GM19240 (cell line): ENCODE results near the gene STK10.
A peak's percentile ranks its signal among the peaks of the same experiment; 100 is the strongest.

ENCODE experiments used
- DNase-seq: peaks from one replicate; pipeline ENCODE4 v3.0.0; 2011; ENCODE audit warnings: low spot score; ENCODE audit not compliant: insufficient read length

The STK10 gene

DNA sequence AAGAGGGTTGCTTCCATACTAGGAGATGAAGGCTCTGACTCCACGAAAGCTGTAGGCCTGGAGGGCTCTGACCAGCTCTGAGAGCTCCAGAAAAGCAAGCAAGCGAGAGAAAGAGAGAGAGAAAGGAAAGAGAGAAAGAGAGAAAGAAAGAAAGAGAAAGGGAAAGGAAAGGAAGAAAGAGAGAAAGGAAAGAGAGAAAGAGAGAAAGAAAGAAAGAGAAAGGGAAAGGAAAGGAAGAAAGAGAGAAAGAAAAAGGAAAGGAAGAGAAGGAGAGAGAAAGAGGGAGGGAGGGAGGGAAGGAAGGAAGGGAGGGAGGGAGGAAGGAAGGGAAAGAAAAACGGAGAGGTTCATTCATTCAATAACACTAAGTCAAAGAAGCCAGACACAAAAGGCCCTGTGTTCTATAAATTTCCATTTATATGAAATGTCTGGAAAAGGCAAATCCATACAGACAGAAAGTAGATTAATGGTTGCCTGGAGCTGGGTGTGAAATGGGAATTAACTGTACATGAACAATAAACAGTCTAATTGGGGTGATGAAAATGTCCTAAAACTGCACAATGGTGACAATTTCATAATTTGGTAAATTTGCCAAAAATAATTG, 1.8 kb upstream of the STK10 start:
- DNase-seq = no peak

- DNase-seq = no peak
Observed at GRCh38 chr5:172188893-172189692, 1.1 kb upstream of the STK10 start.

DNA sequence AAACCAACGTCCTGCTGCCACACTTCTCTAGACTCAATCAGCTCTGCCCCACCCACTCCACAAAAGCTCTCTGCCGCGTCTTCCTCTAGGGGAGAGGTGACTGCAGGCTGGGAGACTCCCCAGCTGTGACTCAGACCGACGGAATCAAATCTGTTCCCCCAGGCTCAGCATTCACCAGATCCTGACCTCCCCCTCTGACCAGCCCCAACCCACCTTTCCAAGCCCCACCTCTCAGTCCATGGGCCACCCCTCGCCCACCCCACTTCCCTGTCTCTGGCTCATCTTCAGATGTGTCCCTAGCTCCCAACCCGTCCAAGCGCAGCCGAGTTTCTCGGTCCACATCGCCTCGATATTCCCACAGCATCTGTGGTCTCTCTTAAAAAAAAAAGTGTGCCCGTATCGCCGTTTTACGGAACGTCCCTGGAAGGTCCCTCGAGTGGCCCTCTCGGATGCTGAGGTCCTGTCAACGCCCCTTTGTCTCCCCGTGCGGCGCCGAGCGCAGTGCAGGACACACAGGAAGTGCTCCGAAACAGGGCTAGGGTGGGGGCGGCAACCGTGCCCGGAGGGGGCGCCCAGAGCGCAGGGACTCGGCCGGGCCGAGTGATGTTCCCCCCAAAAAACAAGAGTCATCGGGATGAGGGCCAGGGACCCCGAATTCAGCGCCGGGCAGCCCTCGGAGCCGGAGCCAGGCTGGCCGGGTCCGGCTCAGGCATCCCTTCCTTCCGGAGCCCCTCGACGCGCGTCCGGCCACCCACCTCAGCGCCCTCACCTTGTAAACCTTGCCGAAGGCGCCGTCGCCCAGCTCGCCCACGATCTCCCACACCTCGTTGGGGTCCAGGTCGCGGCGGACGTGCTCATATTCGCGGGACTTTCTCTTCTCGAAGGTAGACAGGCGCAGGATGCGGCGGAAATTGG, 649 bp downstream of the STK10 start:
- no peak for DNase-seq

DNA sequence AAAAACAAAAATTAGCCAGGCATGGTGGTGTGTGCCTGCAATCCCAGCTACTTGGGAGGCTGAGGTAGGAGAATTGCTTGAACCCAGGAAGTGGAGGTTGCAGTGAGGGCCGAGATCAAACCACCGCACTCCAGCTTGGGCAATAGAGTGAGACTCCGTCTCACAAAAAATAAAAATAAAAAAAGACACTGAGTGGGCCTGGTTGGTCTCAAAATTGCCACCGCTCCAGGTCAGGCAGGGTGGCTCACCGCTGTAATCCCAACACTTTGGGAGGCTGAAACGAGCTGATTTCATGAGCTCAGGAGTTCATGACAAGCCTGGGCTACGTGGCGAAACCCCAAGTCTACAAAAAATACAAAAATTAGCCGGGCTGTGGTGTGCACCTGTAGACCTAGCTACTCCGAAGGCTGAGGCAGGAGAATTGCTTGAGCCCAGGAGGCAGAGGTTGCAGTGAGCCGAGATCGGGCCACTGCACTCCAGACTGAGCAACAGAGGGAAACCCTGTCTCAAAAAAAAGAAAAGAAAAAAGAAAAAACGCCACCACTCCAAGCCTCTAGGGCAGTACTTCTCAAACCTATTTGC, 1.8 kb downstream of the STK10 start:
- no peak for DNase-seq

GRCh38 chr5:172185096-172185461, 2.9 kb downstream of the STK10 start:
- DNase-seq = no peak

DNA sequence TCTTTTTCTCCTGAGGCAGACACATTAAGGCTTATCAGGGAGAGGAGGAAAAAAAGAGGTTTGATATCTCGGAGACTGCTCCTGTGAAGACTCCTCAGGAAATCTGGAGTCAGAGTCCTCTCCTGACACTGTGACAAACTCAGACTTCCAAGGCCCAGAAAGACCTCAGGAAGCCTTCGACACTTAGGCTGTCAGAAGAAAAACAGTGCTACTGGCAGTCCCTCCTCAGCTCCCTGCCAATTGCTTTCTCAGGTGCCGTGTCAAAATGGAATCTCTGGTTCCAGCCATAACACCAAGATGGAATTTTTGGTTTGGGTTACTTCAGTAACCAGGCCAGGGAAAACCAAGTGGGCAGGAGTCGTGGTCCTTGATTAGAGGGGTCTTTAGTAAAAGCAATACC, 4.1 kb downstream of the STK10 start:
- no peak for DNase-seq

DNA sequence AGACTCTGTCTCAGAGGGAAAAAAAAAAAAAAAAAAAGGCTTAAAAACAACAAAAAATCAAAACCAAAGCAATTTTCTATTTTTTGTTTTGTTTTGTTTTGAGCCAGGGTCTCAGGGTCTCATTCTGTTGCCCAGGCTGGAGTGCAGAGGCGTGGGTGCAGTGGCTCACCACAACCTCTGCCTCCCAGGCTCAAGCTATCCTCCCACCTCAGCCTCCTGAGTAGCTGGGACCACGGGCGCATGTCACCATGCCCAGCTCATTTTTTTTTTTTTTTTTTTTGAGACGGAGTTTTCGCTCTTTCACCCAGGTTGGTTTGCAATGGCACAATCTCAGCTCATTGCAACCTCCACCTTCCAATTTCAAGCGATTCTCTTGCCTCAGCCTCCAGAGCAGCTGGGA, 5.7 kb downstream of the STK10 start:
- no peak for DNase-seq

DNA sequence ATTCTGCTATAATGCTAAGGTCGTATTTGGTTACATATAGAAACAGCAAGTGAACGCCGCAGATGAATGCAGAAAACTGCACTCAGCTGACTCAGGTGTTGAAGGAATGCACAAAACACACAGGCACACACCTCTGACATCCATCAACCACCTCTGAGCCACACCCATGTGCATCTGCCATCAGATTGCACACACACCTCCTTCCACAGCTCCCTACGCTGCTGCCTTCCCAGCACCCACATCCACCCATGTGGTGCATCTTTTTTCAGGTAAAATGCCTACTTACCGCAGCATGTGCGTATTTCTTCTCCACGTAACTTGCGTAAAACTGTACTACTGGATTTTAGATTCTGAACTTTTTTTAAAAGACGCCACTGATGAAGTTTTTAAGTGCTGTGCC, 7.1 kb downstream of the STK10 start:
- DNase-seq = no peak

DNA sequence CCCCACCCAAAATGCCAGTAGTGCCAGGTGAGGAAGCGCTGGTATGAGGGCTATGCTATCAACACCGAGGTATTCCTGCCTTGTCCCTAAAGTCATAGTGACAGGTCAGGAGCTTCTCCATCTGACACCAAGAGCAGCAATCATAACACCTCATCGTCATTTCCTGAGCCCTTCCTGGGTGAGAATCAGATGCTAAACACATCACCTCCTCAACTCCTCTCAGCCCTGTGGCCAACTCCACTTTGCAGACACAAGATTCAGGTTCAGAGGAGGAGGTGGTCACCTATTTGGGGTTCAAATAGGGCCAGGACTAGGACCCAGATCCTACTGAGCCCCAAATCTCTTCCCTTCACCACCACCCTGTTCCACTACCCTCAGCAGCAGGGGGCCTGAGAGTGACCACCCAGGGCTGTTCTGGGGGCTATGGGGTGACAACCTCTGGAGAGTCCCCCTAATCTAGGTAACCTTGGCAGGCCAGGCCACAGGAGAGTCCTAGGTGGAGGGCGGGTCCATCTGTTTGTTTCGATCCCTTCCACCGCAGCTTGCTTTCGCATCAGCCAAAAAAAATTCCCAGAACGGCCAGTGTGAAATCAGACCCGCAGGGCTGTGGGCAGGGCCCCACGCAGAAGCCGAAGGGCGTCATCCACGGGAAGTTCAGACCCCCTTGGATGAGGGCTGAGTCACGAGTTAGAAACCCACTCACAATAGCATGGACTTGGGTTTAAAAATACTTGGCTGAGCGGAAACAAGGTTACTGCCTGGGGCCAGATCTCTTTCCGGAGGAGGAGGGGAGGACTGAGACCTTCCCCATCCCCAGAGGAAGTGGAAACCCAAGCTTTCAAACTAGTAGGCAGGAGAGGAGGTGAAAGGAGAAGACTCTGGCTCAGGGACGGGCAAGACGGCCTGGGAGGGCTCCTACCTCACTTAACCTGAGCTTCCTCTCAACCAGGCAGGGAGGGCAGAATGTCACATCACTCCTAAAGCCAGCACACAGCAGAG, 8.7 kb downstream of the STK10 start:
- no peak for DNase-seq

DNA sequence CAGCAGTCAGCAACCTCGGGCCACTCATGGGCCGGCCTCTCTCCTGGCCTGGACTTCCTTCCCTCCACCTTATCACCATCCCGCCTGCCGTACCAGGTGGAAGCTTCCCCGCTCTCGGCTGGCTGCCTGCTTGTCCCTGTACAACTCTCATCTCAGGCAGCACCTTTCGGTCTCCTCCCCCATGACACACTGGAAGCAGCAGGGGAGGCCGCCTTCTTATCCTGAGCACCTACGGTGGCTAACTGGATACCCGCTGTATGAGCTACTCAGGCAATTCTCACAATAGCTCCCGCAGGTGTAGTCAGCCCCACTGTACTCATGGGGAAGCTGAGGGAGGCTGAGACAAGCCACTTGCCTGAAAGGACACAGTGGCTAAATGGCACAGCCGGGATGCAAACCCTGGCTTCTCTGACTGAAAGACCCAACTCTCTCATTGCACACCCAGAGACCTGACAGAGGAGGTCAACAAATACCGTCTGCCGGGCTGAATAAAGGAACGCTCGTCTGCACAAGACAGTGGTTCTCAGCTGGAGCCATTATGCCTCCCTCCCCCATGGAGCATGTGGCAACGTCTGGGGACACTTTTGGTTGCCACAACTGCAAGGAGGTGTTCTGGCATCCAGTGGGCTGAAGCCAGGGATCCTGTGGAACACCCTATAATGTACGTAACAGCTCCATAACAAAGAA, 9.6 kb downstream of the STK10 start:
- DNase-seq = no peak

GRCh38 chr5:172177176-172177575, 10.8 kb downstream of the STK10 start:
- DNase-seq = no peak

DNA sequence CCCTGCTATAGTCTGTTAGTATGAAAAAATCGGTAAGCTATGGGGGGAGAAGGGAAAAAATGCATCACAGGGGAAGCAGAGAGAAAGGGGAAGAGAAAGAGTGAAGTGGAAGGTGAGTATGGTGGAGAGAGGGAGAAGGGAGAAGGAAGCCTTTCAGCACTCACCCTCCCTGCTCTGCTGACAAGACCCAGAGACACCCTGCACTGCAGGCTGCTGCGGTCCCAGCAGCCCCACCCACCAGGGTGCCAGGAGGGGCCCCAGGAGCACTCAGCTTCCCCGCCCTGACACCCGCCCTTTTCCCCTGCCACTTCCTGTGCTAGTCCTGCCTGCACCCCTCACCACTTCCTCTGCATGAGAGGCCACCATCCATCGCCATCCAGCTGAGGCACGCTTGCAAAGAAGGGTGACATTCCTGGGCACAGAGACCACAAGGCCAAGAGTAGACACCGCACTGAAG, 12.7 kb downstream of the STK10 start:
- peak; percentile 69 for DNase-seq

- no peak for DNase-seq
Observed at GRCh38 chr5:172173564-172174153, 14.4 kb downstream of the STK10 start.

DNA sequence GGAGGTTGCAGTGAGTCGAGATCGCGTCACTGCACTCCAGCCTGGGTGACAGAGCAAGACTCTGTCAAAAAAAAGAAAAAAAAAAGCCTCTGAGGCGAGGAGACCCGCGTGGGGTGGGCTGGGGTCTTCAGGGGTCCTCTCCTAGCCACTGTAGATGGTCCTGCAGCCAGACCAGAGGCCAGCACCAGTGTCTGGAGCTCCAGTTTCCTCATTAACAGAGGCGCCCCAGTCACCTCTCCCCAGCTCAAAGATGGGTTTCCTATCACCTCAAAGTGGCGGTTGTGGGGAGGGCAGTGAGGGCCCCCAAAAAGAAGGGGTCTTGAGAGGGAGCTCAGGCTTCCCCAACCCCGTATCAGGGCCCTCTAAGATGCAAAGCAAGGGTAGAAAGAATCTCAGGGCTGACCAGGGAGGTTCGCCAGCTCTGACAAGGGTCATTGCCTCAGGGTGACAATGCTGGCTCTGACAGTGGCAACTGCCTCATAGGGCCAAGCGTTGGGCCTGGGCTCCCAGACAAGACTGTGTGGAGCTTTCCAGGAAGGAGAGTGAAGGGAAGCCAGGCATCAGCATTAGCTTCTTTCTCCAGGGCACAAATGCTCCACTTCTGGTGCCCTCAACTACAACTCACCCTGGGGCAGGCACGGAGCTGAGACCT, 15.0 kb downstream of the STK10 start:
- no peak for DNase-seq

- DNase-seq = no peak
Observed at GRCh38 chr5:172171118-172171517, 16.9 kb downstream of the STK10 start.

- DNase-seq = no peak
Observed at GRCh38 chr5:172170251-172170701, 17.7 kb downstream of the STK10 start.

DNA sequence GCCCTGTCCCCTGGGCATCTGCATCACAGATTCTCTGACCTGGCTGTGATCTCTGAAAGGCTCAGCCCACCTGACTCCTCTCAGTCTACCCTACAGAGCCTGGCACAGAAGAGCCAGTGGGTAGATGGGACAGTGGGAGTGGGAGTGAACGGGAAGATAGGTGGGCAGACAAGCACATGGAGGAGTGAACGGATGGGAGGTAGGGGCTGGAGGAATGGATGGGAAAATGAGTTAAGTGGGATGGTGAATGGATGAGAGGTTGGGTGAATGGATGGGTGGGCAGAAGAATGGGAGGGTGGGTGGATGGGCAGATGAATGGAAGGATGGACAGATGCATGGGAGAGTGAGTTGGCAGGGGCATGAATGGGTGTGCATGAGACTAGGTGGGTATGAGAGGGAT, 18.8 kb downstream of the STK10 start:
- DNase-seq = no peak

- DNase-seq = no peak
Observed at GRCh38 chr5:172168311-172168710, 19.7 kb downstream of the STK10 start.

DNA sequence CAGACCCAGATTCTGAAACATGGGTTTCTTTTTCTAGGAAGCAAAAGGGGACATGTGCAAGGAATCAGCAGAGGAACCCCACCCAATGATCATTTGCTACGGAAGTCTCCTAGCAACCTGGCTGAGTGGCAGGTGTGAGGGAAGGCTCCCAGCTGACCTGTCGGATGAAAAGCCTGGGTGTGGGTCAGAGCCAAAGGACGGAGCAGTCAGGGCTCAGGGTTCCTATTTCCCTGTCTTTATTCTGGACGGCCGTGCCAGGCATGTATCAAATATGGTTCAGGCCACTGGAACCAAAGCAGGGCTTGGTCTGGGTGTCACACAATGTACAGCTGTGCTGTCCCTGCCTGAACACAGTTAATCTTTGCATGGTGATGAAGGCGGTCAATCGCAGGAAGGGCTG, 20.1 kb downstream of the STK10 start:
- no peak for DNase-seq
